Tibial nerve (tissue), 4 donors: ENCODE measurements around the gene INTS3. TPM values are rescaled to one million over a fixed set of nuclear protein-coding genes. Genes with fewer than 3 reads are reported as not detected.
A peak's percentile ranks its signal among the peaks of the same experiment; 100 is the strongest.

Experiments used
- DNase-seq, 2 donors: peaks; one replicate each; pipeline ENCODE4 v3.0.0-alpha.2; 2019; ENCODE audit warnings: low spot score in 2 of 2
- H3K27ac ChIP-seq, 4 donors: fragments of 200-600 bp; sonication (generic) in 3 of 4; one replicate each; pipeline ENCODE4 v1.5.1; 2017 to 2019; ENCODE audit warnings: mild to moderate bottlenecking in 1 of 4
- H3K27me3 ChIP-seq, 2 donors: fragments of 200-600 bp; sonication (generic) in 1 of 2; one replicate each; pipeline versions ENCODE4 v1.5.1 to v1.6.0; 2017 to 2019
- H3K36me3 ChIP-seq, 3 donors: fragments of 200-600 bp; sonication (generic); one replicate each; pipeline ENCODE4 v1.5.1; 2018 to 2019
- H3K4me1 ChIP-seq, 4 donors: fragments of 200-600 bp; sonication (generic) in 3 of 4; one replicate each; pipeline ENCODE4 v1.5.1; 2017 to 2019
- H3K4me3 ChIP-seq, 4 donors: fragments of 200-600 bp; sonication (generic) in 3 of 4; one replicate each; pipeline ENCODE4 v1.5.1; 2017 to 2019; ENCODE audit warnings: mild to moderate bottlenecking in 1 of 4, moderate library complexity in 1 of 4
- H3K9me3 ChIP-seq, 4 donors: fragments of 200-600 bp; sonication (generic) in 3 of 4; one replicate each; pipeline ENCODE4 v1.5.1; 2017 to 2019
- CTCF ChIP-seq, 5 experiments: fragments of 200-600 bp in 3 of 5; fragments of 450-650 bp in 2 of 5; sonication (generic) in 3 of 5; IDR thresholded peaks; one replicate each; pipeline ENCODE4 v1.5.1; 2016 to 2019; ENCODE audit warnings: antibody characterized with exemption in 5 of 5, mild to moderate bottlenecking in 3 of 5, moderate library complexity in 2 of 5
- EP300 ChIP-seq, 2 donors: sonication (generic); formaldehyde crosslinking; IDR thresholded peaks; one replicate each; pipeline ENCODE4 v1.6.1; 2017; ENCODE audit warnings: antibody characterized with exemption in 2 of 2, mild to moderate bottlenecking in 1 of 2
- POLR2A ChIP-seq, 2 donors: fragments of 450-650 bp; IDR thresholded peaks; one replicate each; pipeline ENCODE4 v1.6.1; 2017; ENCODE audit warnings: antibody characterized with exemption in 2 of 2, mild to moderate bottlenecking in 2 of 2, moderate library complexity in 2 of 2
- WGBS, 2 donors: methylation state at CpG; one replicate each; pipeline ENCODE4 v1.1.5; 2018; 5-methylcytosine and 5-hydroxymethylcytosine counted together
- total RNA-seq, 4 donors: library from RNA; depleted of rRNA; stranded (reverse); fragments of >200 nt; gene quantifications; one replicate each; pipeline ENCODE4 v1.1.0, GENCODE V29; 2016

The INTS3 gene
- total RNA-seq, 4 donors from 2014 or later = 66.6 to 79.5 (median 71.3) TPM

GRCh38 chr1:153771841-153772593 lies 44.2 kb downstream of the INTS3 start:
- peaks cover 0 to 66% (median 5%) of the 10 kb centered on the region in 3 donors for H3K36me3 ChIP-seq
- TF ChIP-seq POLR2A (IDR thresholded peaks at IDR 0.05) = no peak
- peak in 4 of 5 experiments; percentile 18 to 44 (median 32) for TF ChIP-seq CTCF (IDR thresholded peaks at IDR 0.05)
- no peak for TF ChIP-seq EP300 (IDR thresholded peaks at IDR 0.05)
- no peaks in the 10 kb centered on the region for H3K9me3 ChIP-seq
- DNase-seq = no peak
- H3K27ac ChIP-seq = peak overlapping the region in 1 of 4 donors; percentile 89
- WGBS, 2 donors = 63 to 69% methylated on average over 18 to 19 of the region's 21 CpGs
- no peak overlapping the region for H3K4me3 ChIP-seq
- no peaks in the 10 kb centered on the region for H3K27me3 ChIP-seq
- peaks cover 0 to 57% (median 23%) of the 10 kb centered on the region in 4 donors for H3K4me1 ChIP-seq

GRCh38 chr1:153773096-153773921 lies 45.5 kb downstream of the INTS3 start:
- 53 to 59% methylated on average over 11 to 12 of the region's 12 CpGs for WGBS, 2 donors
- Histone ChIP-seq H3K4me1 (peaks cover 0 to 69% (median 29%) of the 10 kb centered on the region in 4 donors), H3K4me3 (no peak overlapping the region), H3K9me3 (no peaks in the 10 kb centered on the region), H3K27me3 (no peaks in the 10 kb centered on the region), H3K27ac (peak overlapping the region in 2 of 4 donors; percentile 86 to 89), H3K36me3 (peaks cover 0 to 61% (median 0%) of the 10 kb centered on the region in 3 donors)
- DNase-seq = no peak
- TF ChIP-seq EP300 (IDR thresholded peaks at IDR 0.05) (peak in 1 of 2 donors; percentile 18), POLR2A (IDR thresholded peaks at IDR 0.05) (no peak)

- TF ChIP-seq EP300 (IDR thresholded peaks at IDR 0.05) (no peak), POLR2A (IDR thresholded peaks at IDR 0.05) (no peak), CTCF (IDR thresholded peaks at IDR 0.05) (no peak)
- Histone ChIP-seq H3K27ac (peak overlapping the region in 3 of 4 donors; percentile 86 to 89 (median 86)), H3K4me1 (peaks cover 0 to 69% (median 29%) of the 10 kb centered on the region in 4 donors), H3K36me3 (peaks cover 0 to 59% (median 0%) of the 10 kb centered on the region in 3 donors), H3K9me3 (no peaks in the 10 kb centered on the region), H3K27me3 (no peaks in the 10 kb centered on the region), H3K4me3 (peak overlapping the region in 1 of 4 donors; percentile 87)
- DNase-seq = no peak
- WGBS, 2 donors = 54 to 64% methylated on average over 5 to 8 of the region's 8 CpGs
Measured at GRCh38 chr1:153774026-153774595, 46.3 kb downstream of the INTS3 start.

GRCh38 chr1:153774780-153775457 lies 47.1 kb downstream of the INTS3 start, which contains the start of gene SLC27A3:
Gene SLC27A3 (plus strand): TSS chr1:153775407. CDS start chr1:153775498, 91 bp downstream.
- whole genome bisulfite sequencing, 2 donors = 0 to 3% methylated on average over 19 to 28 of the region's 35 CpGs
- DNase-seq = peak; percentile 69 to 79
- peaks cover 0 to 69% (median 29%) of the 10 kb centered on the region in 4 donors for H3K4me1 ChIP-seq

More at GRCh38 chr1:153774780-153775457, 47.1 kb downstream of the INTS3 start, which contains the start of gene SLC27A3:
- TF ChIP-seq EP300 (IDR thresholded peaks at IDR 0.05) (peak in 1 of 2 donors; percentile 60), CTCF (IDR thresholded peaks at IDR 0.05) (no peak), POLR2A (IDR thresholded peaks at IDR 0.05) (peak in 1 of 2 donors; percentile 17)
- no peaks in the 10 kb centered on the region for H3K27me3 ChIP-seq
- H3K4me3 ChIP-seq = peak within 1 kb of the TSS; percentile 65 to 96 (median 86)
- H3K27ac ChIP-seq = peak within 1 kb of the TSS; percentile 35 to 89 (median 86)
- no peaks in the 10 kb centered on the region for H3K9me3 ChIP-seq
- H3K36me3 ChIP-seq = peaks cover 0 to 58% (median 0%) of the 10 kb centered on the region in 3 donors
